GM12878 (cell line): Measurements from ENCODE around the gene SLC24A4.

Source experiments
- MEF2A ChIP-seq: IDR thresholded peaks from 2 replicates; pipeline ENCODE4 v1.6.1; 2011; ENCODE audit warnings: low read depth, mild to moderate bottlenecking, low read length, moderate library complexity; ENCODE audit not compliant: insufficient read depth
- POLR2AphosphoS5 ChIP-seq: IDR thresholded peaks from 2 replicates; pipeline ENCODE4 v1.6.1; 2011; ENCODE audit warnings: mild to moderate bottlenecking, low read length, inconsistent platforms
- YBX1 ChIP-seq: fragments of 450-650 bp; IDR thresholded peaks from 2 replicates; pipeline ENCODE4 v1.6.1; 2016; ENCODE audit warnings: antibody characterized with exemption
- TF ChIP-seq, protein P1 (sequence below), 3 experiments: IDR thresholded peaks in 2 of 3; conservative IDR thresholded peaks in 1 of 3; 2 replicates each; pipeline ENCODE4 v1.5.1; 2011; ENCODE audit warnings: low read depth in 3 of 3, low read length in 3 of 3, mild to moderate bottlenecking in 3 of 3, control low read depth in 2 of 3, moderate library complexity in 2 of 3, inconsistent platforms in 1 of 3, mixed read lengths in 1 of 3; ENCODE audit not compliant: control insufficient read depth in 2 of 3, insufficient read depth in 1 of 3; ENCODE audit errors: extremely low read depth in 1 of 3

DNA sequence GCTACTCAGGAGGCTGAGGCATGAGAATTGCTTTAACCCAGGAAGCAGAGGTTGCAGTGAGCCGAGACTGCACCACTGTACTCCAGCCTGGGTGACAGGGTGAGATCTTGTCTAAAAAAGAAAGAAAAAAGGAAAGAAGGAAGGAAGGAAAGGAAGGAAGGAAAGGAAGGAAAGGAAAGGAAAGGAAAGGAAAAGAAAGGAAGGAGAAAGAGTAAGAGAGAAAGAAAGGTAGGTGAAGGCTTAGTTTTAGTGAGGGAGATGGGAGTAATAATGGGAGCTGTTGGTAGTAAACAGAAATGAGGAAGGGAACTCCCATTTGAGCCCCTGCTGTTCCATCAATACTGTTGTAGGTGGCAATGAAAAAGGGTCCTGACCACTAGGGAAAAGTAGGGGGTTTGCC, 28.8 kb downstream of the SLC24A4 start:
- TF ChIP-seq MEF2A: no peak
- TF ChIP-seq, protein P1, sequence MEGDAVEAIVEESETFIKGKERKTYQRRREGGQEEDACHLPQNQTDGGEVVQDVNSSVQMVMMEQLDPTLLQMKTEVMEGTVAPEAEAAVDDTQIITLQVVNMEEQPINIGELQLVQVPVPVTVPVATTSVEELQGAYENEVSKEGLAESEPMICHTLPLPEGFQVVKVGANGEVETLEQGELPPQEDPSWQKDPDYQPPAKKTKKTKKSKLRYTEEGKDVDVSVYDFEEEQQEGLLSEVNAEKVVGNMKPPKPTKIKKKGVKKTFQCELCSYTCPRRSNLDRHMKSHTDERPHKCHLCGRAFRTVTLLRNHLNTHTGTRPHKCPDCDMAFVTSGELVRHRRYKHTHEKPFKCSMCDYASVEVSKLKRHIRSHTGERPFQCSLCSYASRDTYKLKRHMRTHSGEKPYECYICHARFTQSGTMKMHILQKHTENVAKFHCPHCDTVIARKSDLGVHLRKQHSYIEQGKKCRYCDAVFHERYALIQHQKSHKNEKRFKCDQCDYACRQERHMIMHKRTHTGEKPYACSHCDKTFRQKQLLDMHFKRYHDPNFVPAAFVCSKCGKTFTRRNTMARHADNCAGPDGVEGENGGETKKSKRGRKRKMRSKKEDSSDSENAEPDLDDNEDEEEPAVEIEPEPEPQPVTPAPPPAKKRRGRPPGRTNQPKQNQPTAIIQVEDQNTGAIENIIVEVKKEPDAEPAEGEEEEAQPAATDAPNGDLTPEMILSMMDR (IDR thresholded peaks at IDR 0.05 in 2 of 3, conservative IDR thresholded peaks at IDR 0.05 in 1 of 3; ENCODE audit: control insufficient read depth in 2 of 3, extremely low read depth in 1 of 3, insufficient read depth in 1 of 3, low read depth in 3 of 3, low read length in 3 of 3): no peak
- no peak for TF ChIP-seq YBX1
- no peak for TF ChIP-seq POLR2AphosphoS5
